NCI-H146 treated with DMSO at 0.1 percent for 48 hours (cell line): ENCODE results near the gene PLGLB2.
"Not testable (repeated sequence)": the region's sequence is repeated elsewhere in the genome, so short reads cannot be mapped to it uniquely, and the experiment has no call there.

Experiments
- DNase-seq: peaks from one replicate; lab custom pipeline; 2025; ENCODE audit not compliant: unreplicated experiment; lab: John Stamatoyannopoulos, UW

Gene PLGLB2

DNA sequence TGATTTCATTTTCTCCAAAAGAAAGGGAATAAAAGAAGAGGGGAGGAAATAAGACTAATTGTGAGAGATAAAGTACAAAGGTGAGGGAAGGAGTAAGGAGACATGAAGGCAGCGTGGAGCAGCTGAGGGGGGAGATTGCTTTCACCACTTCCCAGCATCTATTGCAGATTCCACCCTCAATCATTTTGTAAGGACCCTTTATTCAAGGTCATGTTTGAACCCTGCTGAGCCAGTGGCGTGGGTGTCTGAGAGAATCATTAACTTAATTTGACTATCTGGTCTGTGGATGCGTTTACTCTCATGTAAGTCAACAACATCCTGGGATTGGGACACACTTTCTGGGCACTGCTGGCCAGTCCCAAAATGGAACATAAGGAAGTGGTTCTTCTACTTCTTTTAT is at the start of gene PLGLB2:
TSS of gene PLGLB2 (plus strand) at position 297 of the 400 bp plus-strand sequence. CDS start at position 364, 67 bp downstream.
- not testable (repeated sequence) for DNase-seq

DNA sequence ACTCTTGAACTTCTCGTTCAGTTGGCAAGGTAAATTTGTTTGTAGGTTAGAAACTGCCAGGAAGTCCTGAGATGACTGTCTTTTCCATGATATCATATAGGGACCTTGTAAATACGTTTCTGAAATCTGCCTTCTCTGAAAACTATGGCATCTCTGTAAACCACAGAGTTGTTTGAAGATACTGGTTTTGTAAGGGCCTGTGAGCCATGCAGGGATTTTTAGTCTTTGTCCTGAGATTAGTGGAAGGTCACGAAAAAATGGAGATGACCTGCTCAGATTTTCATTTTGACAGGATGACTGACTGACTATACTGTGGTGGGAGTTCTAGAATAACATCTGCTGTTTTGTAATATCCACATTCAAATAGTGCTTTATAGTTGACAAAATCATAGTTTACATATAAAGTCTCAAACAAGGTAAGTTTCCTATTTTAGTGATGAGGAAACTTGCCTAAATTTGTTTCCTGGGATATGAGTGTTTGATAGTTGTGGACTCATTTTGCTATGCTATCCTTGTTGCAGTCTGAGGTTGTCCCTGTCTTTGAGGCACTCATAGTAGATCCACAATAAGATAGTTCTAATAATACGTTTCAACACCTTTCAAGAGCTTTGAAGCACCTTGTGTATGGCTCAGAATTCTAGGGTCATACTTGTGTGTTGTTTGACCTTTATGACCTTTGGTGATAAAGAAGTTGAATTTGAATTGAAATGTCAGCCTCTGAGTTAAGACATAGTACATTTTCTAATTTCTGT is 43.1 kb upstream of the PLGLB2 start:
- not testable (repeated sequence) for DNase-seq

DNA sequence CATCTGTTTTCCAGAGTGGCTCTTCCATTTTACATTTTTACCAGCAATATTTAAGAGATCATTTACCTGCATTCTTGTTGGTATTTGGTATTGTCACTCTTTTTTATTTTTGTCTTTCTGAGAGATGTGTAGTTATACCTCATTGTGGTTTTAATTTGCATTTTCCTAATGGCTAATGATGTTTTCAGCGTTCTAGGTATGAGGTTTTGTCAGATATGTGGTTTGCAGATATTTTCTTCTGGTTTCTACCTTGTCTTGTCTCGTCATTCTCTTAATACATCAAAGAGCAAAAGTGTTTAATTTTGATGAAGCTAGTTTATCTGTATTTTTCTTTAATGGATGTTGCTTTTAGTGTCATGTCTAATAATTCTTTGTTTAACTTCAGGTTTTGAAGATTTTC is 39.5 kb upstream of the PLGLB2 start:
- not testable (repeated sequence) for DNase-seq

DNA sequence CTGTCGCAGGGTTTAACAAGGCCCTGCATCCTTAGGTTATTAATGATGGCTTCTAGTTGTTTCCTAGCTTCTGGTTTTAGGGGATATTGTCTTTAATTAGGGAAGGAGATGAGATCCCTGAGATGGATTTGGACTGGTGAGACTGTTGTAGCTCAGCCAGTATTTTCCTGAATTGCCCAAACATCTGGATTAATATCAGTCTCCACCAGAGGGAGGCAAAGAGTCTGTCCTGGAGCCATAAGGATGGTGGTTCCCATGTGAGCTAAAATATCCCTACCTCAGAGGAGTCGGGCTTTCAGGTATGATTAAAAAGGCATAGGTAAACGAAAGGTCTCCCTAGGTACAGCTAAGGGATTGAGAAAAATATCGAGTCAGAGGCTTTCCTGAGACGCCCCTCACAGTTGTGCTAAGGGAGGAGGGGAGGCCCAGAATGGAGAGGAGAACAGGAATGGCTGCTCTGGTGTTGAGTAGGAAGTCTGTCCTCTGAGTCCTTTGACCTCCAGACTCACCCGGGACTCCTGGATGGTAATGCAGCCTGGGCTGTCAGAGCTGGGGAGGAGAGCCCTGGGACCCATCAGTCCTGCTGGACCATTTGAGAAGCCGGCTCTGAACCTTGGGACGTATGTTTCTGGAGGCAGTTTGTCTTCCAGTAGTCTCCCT is 19.8 kb upstream of the PLGLB2 start:
- DNase-seq, result not testable (repeated sequence)

DNA sequence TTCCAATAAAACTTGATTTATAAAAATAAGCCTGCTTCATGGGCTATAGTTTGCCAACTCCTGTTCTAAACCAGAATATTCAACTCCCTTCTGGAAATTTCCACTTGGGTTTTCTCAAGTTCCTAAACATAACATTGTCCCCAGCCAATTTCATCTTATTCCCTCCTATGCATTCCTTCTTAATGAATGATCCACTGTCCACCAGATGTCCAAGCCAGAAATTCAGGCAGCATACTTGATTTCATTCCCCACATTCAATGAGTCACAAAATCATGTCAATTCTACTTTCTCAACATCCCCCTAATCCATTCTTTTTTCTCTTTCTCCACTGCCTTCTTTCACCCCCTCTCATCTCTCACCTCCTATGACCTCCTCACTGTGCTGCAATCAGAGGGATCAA is 7.0 kb upstream of the PLGLB2 start:
- not testable (repeated sequence) for DNase-seq

DNA sequence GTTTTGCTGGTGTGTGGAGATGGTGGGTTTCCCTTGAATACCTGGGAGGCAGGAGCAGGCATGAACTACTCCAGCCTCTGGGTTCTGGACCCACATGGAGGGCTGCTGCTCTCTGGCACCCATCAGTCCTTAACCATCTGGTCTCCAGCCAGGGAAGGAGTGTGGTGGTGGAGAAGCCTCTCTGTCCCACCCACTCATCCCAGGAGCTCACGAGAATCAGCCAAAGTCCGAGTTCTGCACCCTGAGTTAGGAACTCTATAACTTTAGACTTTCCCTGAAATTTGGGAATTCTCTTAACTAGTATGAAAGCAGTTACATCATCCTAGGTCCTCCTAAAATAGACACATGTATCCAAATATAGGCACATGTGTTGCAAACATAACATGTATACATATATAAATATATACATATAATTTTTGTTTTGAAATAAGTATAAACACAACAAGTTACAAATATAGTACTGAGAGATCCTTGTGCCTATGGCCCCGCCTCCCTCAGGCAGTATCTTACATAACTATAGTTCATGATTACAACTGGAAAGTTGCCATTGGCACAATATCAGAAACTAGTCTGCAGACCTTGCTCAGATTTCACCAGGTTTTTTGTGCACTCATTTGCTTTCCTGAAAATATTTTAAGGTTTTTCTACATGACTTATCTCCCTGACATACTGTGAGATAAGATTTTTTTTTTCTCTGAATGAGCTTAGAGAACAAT is 5.3 kb upstream of the PLGLB2 start:
- not testable (repeated sequence) for DNase-seq

DNA sequence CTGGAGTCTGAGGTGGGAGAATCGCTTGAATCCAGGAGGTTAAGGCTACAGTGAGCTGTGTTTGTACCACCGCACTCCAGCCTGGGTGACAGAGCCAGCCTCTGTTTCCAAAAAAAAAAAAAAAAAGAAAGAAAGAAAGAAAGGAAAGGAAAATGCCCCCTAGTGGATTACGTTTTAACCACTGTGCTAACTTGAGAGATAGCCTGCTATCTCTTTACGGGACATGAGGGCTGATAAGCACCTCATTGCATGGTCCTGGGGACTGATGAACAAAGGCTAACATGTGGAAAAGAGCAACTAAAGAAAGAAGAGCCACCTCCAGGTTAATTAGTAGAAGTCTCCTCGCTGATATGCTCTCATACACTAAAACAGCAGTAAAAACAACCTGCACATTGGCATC is 4.2 kb upstream of the PLGLB2 start:
- not testable (repeated sequence) for DNase-seq

DNA sequence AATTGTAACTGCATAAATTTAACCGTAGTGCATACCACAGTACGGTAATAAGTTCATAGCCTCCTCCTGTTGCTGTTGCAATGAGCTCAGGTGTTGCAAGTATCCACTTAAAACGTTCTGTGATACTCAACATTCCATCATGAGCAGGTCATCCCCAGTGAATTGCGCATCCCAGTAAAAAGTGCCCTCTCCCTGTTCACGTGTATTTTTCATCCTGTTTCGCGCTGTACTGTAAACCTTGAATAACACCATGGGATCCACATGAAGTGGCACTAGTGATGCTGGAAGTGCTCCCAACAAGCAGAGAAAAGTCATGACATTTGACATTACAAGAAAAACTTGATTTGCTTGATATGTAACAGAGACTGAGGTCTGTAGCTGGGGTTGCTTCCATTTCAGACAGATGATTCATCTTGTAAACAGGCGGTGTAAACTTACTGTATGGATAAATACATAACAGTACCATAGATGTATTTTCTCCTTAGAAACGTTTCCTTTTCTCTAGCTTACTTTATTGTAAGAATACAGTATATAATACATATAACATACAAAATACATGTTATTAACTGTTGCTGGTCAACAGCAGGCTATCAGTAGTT is 2.4 kb upstream of the PLGLB2 start:
- DNase-seq, result not testable (repeated sequence)

DNA sequence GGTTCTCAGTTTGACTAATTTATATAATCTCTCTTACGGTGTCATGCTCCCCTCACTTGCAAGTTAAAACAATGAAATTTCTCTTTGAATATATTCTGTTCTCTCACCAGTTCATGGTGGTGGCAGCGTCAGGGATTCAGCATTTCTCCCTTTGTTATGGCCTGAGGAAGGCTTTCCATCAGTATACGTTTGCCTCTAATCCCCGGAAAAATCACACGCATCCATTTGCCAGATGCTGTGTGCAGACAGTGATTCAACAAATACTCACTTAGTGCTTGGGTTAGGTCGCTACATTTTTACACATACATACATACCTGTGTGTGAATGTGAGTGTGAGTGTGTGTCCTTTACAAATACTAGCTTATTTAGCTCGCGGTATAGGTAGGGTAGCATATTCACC is 637 bp downstream of the PLGLB2 start:
- not testable (repeated sequence) for DNase-seq

DNA sequence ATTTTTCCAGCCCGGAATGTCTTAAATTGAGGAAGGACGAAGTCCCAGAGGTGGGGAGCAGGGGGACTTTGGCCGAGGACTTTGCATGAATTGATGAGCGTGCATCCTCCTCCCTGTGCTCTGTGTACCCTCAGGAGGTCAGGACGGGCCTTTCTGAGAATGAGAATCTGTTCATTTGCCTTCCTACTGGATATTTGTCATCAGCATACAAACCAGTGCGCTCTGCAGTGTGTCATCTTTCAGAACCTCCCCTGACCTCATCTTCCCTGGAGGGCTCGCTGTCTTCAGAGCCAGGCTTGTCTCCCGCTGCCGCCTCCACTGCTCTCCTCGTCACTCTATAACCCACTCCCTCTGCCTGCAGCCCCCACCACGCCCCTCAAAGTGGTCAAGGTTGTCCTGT is 2.7 kb downstream of the PLGLB2 start:
- DNase-seq, result not testable (repeated sequence)

DNA sequence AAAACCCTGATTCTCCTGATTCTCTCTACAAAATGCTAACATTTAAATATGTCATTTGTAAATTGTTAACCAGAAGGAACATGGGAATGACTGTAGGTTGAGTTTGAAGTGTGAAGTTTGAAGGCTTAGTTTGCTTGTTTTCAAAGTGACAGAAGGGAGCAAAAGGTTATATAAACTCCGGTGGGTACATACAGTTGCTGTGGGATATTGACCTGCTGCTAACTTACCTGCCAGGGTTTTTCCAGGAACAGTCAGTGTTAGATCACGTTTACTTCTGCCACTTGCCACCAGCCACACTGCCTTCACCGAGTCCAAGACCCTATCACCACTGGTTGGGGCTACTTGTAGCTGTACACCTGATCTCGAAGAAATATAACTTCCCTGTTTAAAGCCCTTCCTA is 6.9 kb downstream of the PLGLB2 start:
- DNase-seq, result not testable (repeated sequence)
